HL-60 (cell line): ENCODE measurements around the gene NCEH1.

ENCODE experiments used
- DNase-seq, 2 experiments: peaks; one replicate each; pipeline ENCODE4 v3.0.0-alpha.2; 2010 to 2020; ENCODE audit warnings: low read depth in 1 of 2, low spot score in 1 of 2
- H3K27ac ChIP-seq: fragments of 250-450 bp; sonication (Bioruptor Pico); replicated peaks from 2 replicates; pipeline ENCODE4 v1.5.1; 2020; ENCODE audit warnings: mild to moderate bottlenecking, moderate library complexity
- H3K27me3 ChIP-seq: fragments of 250-450 bp; sonication (Bioruptor Pico); 2 replicates; pipeline ENCODE4 v1.5.1; 2021; ENCODE audit warnings: mild to moderate bottlenecking, moderate library complexity; ENCODE audit not compliant: insufficient read depth, poor library complexity, severe bottlenecking
- H3K4me3 ChIP-seq: replicated peaks from 2 replicates; pipeline ENCODE4 v1.5.1; 2011; ENCODE audit warnings: mild to moderate bottlenecking, control low read depth, low read length; ENCODE audit not compliant: insufficient read depth
- CTCF ChIP-seq: IDR thresholded peaks from one replicate; pipeline ENCODE4 v1.5.1; 2011; ENCODE audit warnings: low read length, control low read depth, inconsistent platforms; ENCODE audit not compliant: insufficient read depth
- GABPA ChIP-seq: IDR thresholded peaks from 2 replicates; pipeline ENCODE4 v1.6.1; 2012; ENCODE audit warnings: low read depth
- POLR2AphosphoS5 ChIP-seq: IDR thresholded peaks from 2 replicates; pipeline ENCODE4 v1.6.1; 2012; ENCODE audit warnings: low read depth
- REST ChIP-seq: IDR thresholded peaks from 2 replicates; pipeline ENCODE4 v1.6.1; 2012; ENCODE audit warnings: low read depth; ENCODE audit not compliant: insufficient replicate concordance
- SPI1 ChIP-seq: IDR thresholded peaks from 2 replicates; pipeline ENCODE4 v1.6.1; 2012; ENCODE audit warnings: low read depth, mild to moderate bottlenecking, borderline replicate concordance

Gene NCEH1

GRCh38 chr3:172646439-172647015 is 64.3 kb downstream of the NCEH1 start:
- DNase-seq: no peak
- no peak for TF ChIP-seq CTCF
- TF ChIP-seq SPI1: no peak
- TF ChIP-seq REST: no peak
- no peak for TF ChIP-seq GABPA
- TF ChIP-seq POLR2AphosphoS5: no peak
- H3K27ac ChIP-seq: no peak overlapping the region
- H3K27me3 ChIP-seq: no peaks in the 10 kb centered on the region
- H3K4me3 ChIP-seq: no peak overlapping the region

- no peak for DNase-seq
- TF ChIP-seq REST (no peak), SPI1 (no peak)
- Histone ChIP-seq H3K27me3 (no peaks in the 10 kb centered on the region), H3K4me3 (no peak overlapping the region), H3K27ac (no peak overlapping the region)
Observed at GRCh38 chr3:172644258-172644657, 66.6 kb downstream of the NCEH1 start.

GRCh38 chr3:172643506-172644179 is 67.2 kb downstream of the NCEH1 start:
- Histone ChIP-seq H3K4me3 (no peak overlapping the region), H3K27me3 (no peaks in the 10 kb centered on the region), H3K27ac (no peak overlapping the region)
- TF ChIP-seq SPI1 (no peak), GABPA (no peak), REST (no peak), POLR2AphosphoS5 (no peak), CTCF (no peak)
- DNase-seq: no peak
